HCT116 (cell line): Measurements from ENCODE around the gene SLC6A12. TPM values are rescaled to one million over a fixed set of nuclear protein-coding genes. Genes with fewer than 3 reads are reported as not detected.

Experiments used
- ATAC-seq: fragments of 200-7000 bp; cut with Tn5 transposase; 2 replicates; pipeline ENCODE4 v1.9.1; 2020; ENCODE audit warnings: mild to moderate bottlenecking, moderate library complexity
- BruUV-seq: library from RNA; stranded (reverse); fragments of 400-500 nt; replicated peaks from 2 replicates; lab custom pipeline; 2021; lab: Mats Ljungman, UMichigan
- CTCF ChIA-PET: fragments of 300-600 bp; sonication (Branson Sonifier 250); formaldehyde crosslinking; loops from one replicate; lab custom pipeline; 2021; ENCODE audit warnings: antibody characterized with exemption; lab: Charles Lee
- POLR2A ChIA-PET: fragments of 300-600, 350-600 bp; sonication (Branson Sonifier 250); formaldehyde crosslinking; loops from one replicate; lab custom pipeline; 2021; ENCODE audit warnings: antibody characterized with exemption; lab: Charles Lee
- RAD21 ChIA-PET, 2 experiments: fragments of 300-600 bp; sonication (Branson Sonifier 250); formaldehyde crosslinking; loops; one replicate each; lab custom pipeline; 2023; ENCODE audit warnings: low total read pairs in 2 of 2; ENCODE audit not compliant: uncharacterized antibody in 2 of 2, unreplicated experiment in 2 of 2, low non-redundant PET in 1 of 2; lab: Charles Lee
- DNase-seq: peaks from one replicate; pipeline ENCODE4 v3.0.0-alpha.2; 2010; ENCODE audit warnings: low read depth, low spot score
- H2AFZ ChIP-seq: fragments of 200-600 bp; shearing (Covaris generic), sonication (generic); 2 replicates; pipeline ENCODE4 v1.6.1; 2017; ENCODE audit warnings: low read depth, mixed run types, mixed read lengths, antibody characterized with exemption, low read length; ENCODE audit not compliant: poor library complexity, severe bottlenecking
- H3K27ac ChIP-seq: 2 replicates; pipeline ENCODE4 v1.5.1; 2012; ENCODE audit warnings: low read depth, low read length
- H3K27me3 ChIP-seq: fragments of 200-600 bp; sonication (generic); 2 replicates; pipeline ENCODE4 v1.6.1; 2016; ENCODE audit warnings: mixed run types, low read length, mixed read lengths; ENCODE audit not compliant: insufficient read depth
- H3K36me3 ChIP-seq, 2 experiments: fragments of 200-500 bp in 1 of 2; fragments of 200-600 bp in 1 of 2; sonication (Bioruptor generic) in 1 of 2; sonication (generic) in 1 of 2; 2 replicates each; pipeline versions ENCODE4 v1.5.1 to v1.6.1; 2014 to 2016; ENCODE audit warnings: low read length in 2 of 2, inconsistent platforms in 1 of 2, mixed read lengths in 1 of 2, mixed run types in 1 of 2; ENCODE audit not compliant: insufficient read depth in 2 of 2, control insufficient read depth in 1 of 2
- H3K4me1 ChIP-seq, 2 experiments: fragments of 200-600 bp in 1 of 2; sonication (generic) in 1 of 2; 2 replicates each; pipeline versions ENCODE4 v1.5.1 to v1.6.1; 2012 to 2017; ENCODE audit warnings: low read length in 2 of 2, inconsistent platforms in 1 of 2, mild to moderate bottlenecking in 1 of 2, mixed read lengths in 1 of 2, mixed run types in 1 of 2, moderate library complexity in 1 of 2; ENCODE audit not compliant: insufficient read depth in 2 of 2, control insufficient read depth in 1 of 2
- H3K4me2 ChIP-seq: fragments of 200-600 bp; sonication (generic); 2 replicates; pipeline ENCODE4 v1.6.1; 2017; ENCODE audit warnings: mixed run types, low read length, mixed read lengths
- H3K4me3 ChIP-seq, 2 experiments: fragments of 200-600 bp in 1 of 2; sonication (generic) in 1 of 2; replicated peaks in 1 of 2; 2 replicates each; pipeline ENCODE4 v1.5.1; 2011 to 2016; ENCODE audit warnings: low read length in 2 of 2, control low read depth in 1 of 2, low read depth in 1 of 2, mild to moderate bottlenecking in 1 of 2, mixed read lengths in 1 of 2, mixed run types in 1 of 2
- H3K79me2 ChIP-seq: fragments of 200-600 bp; sonication (generic); 2 replicates; pipeline ENCODE4 v1.6.1; 2017; ENCODE audit warnings: mild to moderate bottlenecking, mixed run types, low read length, moderate library complexity, mixed read lengths; ENCODE audit not compliant: insufficient read depth
- H3K9ac ChIP-seq: fragments of 200-600 bp; sonication (generic); 2 replicates; pipeline ENCODE4 v1.6.1; 2016; ENCODE audit warnings: low read length, mixed read lengths
- H3K9me2 ChIP-seq: fragments of 200-600 bp; sonication (generic), shearing (Covaris generic); 2 replicates; pipeline ENCODE4 v1.6.1; 2017; ENCODE audit warnings: mixed run types, mild to moderate bottlenecking, moderate library complexity; ENCODE audit not compliant: insufficient read depth
- H3K9me3 ChIP-seq, 2 experiments: fragments of 200-500 bp in 1 of 2; fragments of 200-600 bp in 1 of 2; sonication (Bioruptor generic) in 1 of 2; sonication (generic) in 1 of 2; 2 replicates each; pipeline ENCODE4 v1.6.1; 2014 to 2017; ENCODE audit warnings: low read length in 2 of 2, mixed read lengths in 2 of 2, inconsistent platforms in 1 of 2, low read depth in 1 of 2, mild to moderate bottlenecking in 1 of 2, mixed run types in 1 of 2, moderate library complexity in 1 of 2; ENCODE audit not compliant: control insufficient read depth in 1 of 2, insufficient read depth in 1 of 2
- H4K20me1 ChIP-seq: fragments of 200-600 bp; sonication (generic), shearing (Covaris generic); 2 replicates; pipeline ENCODE4 v1.6.1; 2017; ENCODE audit warnings: mixed run types, mild to moderate bottlenecking, moderate library complexity; ENCODE audit not compliant: insufficient read depth
- ATF3 ChIP-seq: IDR thresholded peaks from 2 replicates; pipeline ENCODE4 v1.6.1; 2012
- CBX3 ChIP-seq: IDR thresholded peaks from 2 replicates; pipeline ENCODE4 v1.6.1; 2012; ENCODE audit warnings: low read depth
- EGR1 ChIP-seq: IDR thresholded peaks from 2 replicates; pipeline ENCODE4 v1.6.1; 2012; ENCODE audit warnings: low read depth
- EZH2 ChIP-seq: fragments of 200-600 bp; sonication (generic); IDR thresholded peaks from 2 replicates; pipeline ENCODE4 v1.6.1; 2017; ENCODE audit warnings: antibody characterized with exemption, mixed run types
- FOSL1 ChIP-seq: IDR thresholded peaks from 2 replicates; pipeline ENCODE4 v1.6.1; 2012; ENCODE audit warnings: low read depth
- JUND ChIP-seq: IDR thresholded peaks from 2 replicates; pipeline ENCODE4 v1.6.1; 2012
- REST ChIP-seq: IDR thresholded peaks from 2 replicates; pipeline ENCODE4 v1.6.1; 2012; ENCODE audit warnings: low read depth
- SIN3A ChIP-seq: IDR thresholded peaks from 2 replicates; pipeline ENCODE4 v1.6.1; 2012; ENCODE audit warnings: low read depth
- SP1 ChIP-seq: IDR thresholded peaks from 2 replicates; pipeline ENCODE4 v1.6.1; 2012; ENCODE audit warnings: low read depth
- TCF7L2 ChIP-seq: IDR thresholded peaks from 2 replicates; pipeline ENCODE4 v1.7.0; 2011; ENCODE audit warnings: borderline replicate concordance, inconsistent platforms; ENCODE audit not compliant: insufficient read depth, insufficient read length; ENCODE audit errors: extremely low read depth
- YY1 ChIP-seq: IDR thresholded peaks from 2 replicates; pipeline ENCODE4 v1.6.1; 2011; ENCODE audit warnings: low read length, low read depth, moderate library complexity, mild to moderate bottlenecking; ENCODE audit not compliant: insufficient replicate concordance; ENCODE audit errors: extremely low read depth
- intact Hi-C: fragments of 100-400 bp; cut with micrococcal nuclease; formaldehyde crosslinking; loops from 2 replicates; pipeline ENCODE4 v1.10.0; 2022
- total RNA-seq: library from RNA; stranded (reverse); gene quantifications from one replicate; pipeline ENCODE4 v1.2.1, GENCODE V29; 2021; ENCODE audit not compliant: unreplicated experiment
- TF ChIP-seq, protein P1 (sequence below), 3 experiments: fragments of 200-600 bp in 1 of 3; sonication (generic) in 1 of 3; IDR thresholded peaks in 2 of 3; conservative IDR thresholded peaks in 1 of 3; 2 replicates each; pipeline ENCODE4 v1.5.1; 2012 to 2017; ENCODE audit warnings: low read depth in 2 of 3, low read length in 2 of 3, antibody characterized with exemption in 1 of 3, borderline replicate concordance in 1 of 3, control low read depth in 1 of 3, mild to moderate bottlenecking in 1 of 3, mixed read lengths in 1 of 3, mixed run types in 1 of 3, moderate library complexity in 1 of 3; ENCODE audit not compliant: insufficient read depth in 1 of 3

Gene SLC6A12
- total RNA-seq, 1 experiment from 2014 or later: 0.64 TPM

DNA sequence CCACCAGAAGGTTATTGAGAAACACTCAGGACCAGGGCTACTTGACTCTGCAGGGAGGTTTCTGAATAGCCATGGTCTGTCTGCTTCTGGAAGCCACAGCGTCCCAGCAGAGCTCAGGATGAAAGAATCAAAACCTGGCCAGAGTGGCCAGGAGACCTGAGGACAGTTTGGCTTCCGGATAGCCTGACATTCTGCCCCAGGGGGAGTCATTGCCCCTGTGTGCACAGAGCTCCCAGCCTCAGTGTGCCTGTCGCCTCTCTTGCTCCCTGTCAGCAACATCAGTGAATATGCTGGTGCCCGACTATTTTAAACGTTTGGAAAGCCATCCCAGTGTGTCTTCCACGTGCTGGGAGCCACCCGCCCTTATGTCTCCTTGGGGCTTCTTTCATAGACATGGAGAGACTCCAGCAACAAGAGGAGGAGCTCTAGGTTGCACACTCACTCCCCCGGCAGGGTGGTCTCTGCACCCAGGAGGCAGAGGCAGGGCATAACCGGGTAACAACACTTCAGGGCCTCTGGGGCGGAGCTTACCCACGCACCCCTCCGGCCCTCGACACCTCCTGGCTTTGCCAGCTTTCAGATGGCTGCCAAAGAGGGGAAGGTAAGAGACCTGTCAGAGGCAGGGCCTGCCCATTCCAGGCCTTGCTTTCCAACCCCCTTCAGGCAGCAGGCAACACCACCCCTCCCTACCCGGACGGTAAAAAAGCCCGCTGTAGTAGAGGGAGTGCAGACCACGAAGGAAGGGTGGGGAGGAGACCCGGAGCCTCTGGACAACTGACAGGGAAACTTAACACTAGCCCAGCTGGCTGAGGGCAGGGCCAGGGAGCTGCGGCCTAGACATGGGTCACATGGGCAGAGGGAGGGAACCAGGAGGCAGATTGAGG lies 19.0 kb upstream of the SLC6A12 start:
- DNase-seq (no peak), ATAC-seq (no peak)
- H3K4me3 ChIP-seq: no peak overlapping the region
- H3K9me2 ChIP-seq: no peaks in the 10 kb centered on the region
- H4K20me1 ChIP-seq: no peaks in the 10 kb centered on the region
- TF ChIP-seq CBX3: no peak
- RAD21 ChIA-PET: no interaction called here
- no peaks in the 10 kb centered on the region for H3K79me2 ChIP-seq
- H3K27ac ChIP-seq: no peak overlapping the region
- POLR2A ChIA-PET: no interaction called here
- BruUV-seq: no TSS peak
- intact Hi-C loops: no loop called here
- H3K9me3 ChIP-seq: peaks cover 6 to 7% of the 10 kb centered on the region in 2 experiments; a peak in 2 of 4 replicates
- H3K4me1 ChIP-seq: no peaks in the 10 kb centered on the region
- CTCF ChIA-PET: no interaction called here
- H3K36me3 ChIP-seq: no peaks in the 10 kb centered on the region
- 0 out of 2 replicates have a peak, but pooled peaks cover 5% of the 10 kb centered on the region for H3K27me3 ChIP-seq
- no peak overlapping the region for H3K9ac ChIP-seq
- no peak overlapping the region for H3K4me2 ChIP-seq
- no peak overlapping the region for H2AFZ ChIP-seq

DNA sequence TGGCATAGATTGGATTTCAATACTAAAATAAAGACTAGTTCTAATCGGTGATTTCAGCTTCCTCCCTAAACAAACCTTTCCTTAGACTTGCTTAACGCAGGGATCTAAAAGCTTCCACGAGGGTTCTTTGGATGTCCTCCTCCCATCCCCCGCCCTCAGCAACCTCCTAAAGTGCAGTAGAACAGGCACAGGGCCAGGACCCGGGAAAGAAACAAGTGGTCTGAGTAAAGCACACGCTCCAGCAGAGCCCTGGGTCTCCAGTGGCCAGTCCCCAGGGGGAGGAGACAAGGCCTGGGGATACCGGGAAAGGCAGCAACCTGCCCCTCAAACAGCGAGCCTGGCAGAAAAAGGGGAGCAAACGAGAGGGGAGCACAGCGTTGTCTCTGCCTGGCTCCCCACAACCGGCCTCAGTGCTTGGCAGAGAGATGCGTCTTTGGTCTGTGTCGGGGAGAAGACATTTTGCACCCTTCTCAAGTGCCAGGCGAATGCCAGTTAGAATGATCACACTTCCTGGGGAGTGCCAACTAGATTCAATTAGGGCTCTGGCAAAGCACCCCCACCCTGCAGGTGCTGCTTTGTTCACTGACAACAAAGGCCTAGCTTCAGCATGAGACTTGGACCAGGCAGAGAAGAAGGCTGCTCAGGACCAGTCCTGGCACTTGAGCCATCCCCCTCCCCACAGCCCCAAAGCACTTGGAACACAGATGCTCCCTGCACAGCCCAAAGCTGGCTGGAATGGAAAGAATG lies 17.1 kb upstream of the SLC6A12 start:
- Histone ChIP-seq H3K9me2 (no peaks in the 10 kb centered on the region), H3K79me2 (no peaks in the 10 kb centered on the region), H2AFZ (no peak overlapping the region), H3K36me3 (no peaks in the 10 kb centered on the region), H3K27me3 (0 out of 2 replicates have a peak, but pooled peaks cover 5% of the 10 kb centered on the region), H3K4me1 (no peaks in the 10 kb centered on the region), H4K20me1 (no peaks in the 10 kb centered on the region), H3K4me3 (no peak overlapping the region), H3K27ac (no peak overlapping the region), H3K9me3 (peaks cover 0 to 1% of the 10 kb centered on the region in 2 experiments; a peak in 2 of 4 replicates), H3K9ac (no peak overlapping the region), H3K4me2 (no peak overlapping the region)
- intact Hi-C loops: no loop called here
- RAD21 ChIA-PET: no interaction called here
- no TSS peak for BruUV-seq
- CTCF ChIA-PET: interaction anchor here (1.4 kb wide), 1 partner anchor 11 kb away, joined by 6 read pairs; no protein-coding TSS in a partner anchor
- ATAC-seq (no peak), DNase-seq (no peak)
- POLR2A ChIA-PET: no interaction called here
- TF ChIP-seq SP1: no peak
- TF ChIP-seq REST: no peak
- TF ChIP-seq TCF7L2: no peak
- no peak for TF ChIP-seq EGR1
- TF ChIP-seq SIN3A: no peak
- TF ChIP-seq EZH2: no peak
- no peak for TF ChIP-seq JUND
- no peak for TF ChIP-seq FOSL1
- no peak for TF ChIP-seq YY1
- TF ChIP-seq, protein P1, sequence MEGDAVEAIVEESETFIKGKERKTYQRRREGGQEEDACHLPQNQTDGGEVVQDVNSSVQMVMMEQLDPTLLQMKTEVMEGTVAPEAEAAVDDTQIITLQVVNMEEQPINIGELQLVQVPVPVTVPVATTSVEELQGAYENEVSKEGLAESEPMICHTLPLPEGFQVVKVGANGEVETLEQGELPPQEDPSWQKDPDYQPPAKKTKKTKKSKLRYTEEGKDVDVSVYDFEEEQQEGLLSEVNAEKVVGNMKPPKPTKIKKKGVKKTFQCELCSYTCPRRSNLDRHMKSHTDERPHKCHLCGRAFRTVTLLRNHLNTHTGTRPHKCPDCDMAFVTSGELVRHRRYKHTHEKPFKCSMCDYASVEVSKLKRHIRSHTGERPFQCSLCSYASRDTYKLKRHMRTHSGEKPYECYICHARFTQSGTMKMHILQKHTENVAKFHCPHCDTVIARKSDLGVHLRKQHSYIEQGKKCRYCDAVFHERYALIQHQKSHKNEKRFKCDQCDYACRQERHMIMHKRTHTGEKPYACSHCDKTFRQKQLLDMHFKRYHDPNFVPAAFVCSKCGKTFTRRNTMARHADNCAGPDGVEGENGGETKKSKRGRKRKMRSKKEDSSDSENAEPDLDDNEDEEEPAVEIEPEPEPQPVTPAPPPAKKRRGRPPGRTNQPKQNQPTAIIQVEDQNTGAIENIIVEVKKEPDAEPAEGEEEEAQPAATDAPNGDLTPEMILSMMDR (IDR thresholded peaks at IDR 0.05 in 2 of 3, conservative IDR thresholded peaks at IDR 0.05 in 1 of 3; ENCODE audit: borderline replicate concordance in 1 of 3, insufficient read depth in 1 of 3, low read depth in 2 of 3, low read length in 2 of 3): no peak
- TF ChIP-seq ATF3: no peak
